PC-3 (cell line): ENCODE data around the gene SNED1. TPM values are rescaled to one million over a fixed set of nuclear protein-coding genes. Genes with fewer than 3 reads are reported as not detected.

ENCODE experiments used
- ATAC-seq: fragments of 200-7000 bp; cut with Tn5 transposase; 2 replicates; pipeline ENCODE4 v1.9.1; 2020; ENCODE audit warnings: mild to moderate bottlenecking, moderate library complexity
- BruUV-seq: library from RNA; stranded (reverse); fragments of 400-500 nt; replicated peaks from 2 replicates; lab custom pipeline; 2021; lab: Mats Ljungman, UMichigan
- CTCF ChIA-PET: fragments of 300-600 bp; sonication (Branson Sonifier 250); formaldehyde crosslinking; loops from one replicate; lab custom pipeline; 2022; ENCODE audit warnings: antibody characterized with exemption; lab: Charles Lee
- POLR2A ChIA-PET: fragments of 300-600 bp; sonication (Branson Sonifier 250); formaldehyde crosslinking; loops from one replicate; lab custom pipeline; 2022; ENCODE audit warnings: antibody characterized with exemption; ENCODE audit not compliant: unreplicated experiment; lab: Charles Lee
- DNase-seq: peaks from one replicate; pipeline ENCODE4 v3.0.0-alpha.2; 2015
- H2AFZ ChIP-seq: fragments of 300-600 bp; sonication (generic); 2 replicates; pipeline ENCODE4 v1.6.0; 2016; ENCODE audit warnings: antibody characterized with exemption, low read length
- H3F3A ChIP-seq: fragments of 300-600 bp; sonication (generic); one replicate; pipeline ENCODE4 v1.6.0; 2017; ENCODE audit warnings: antibody characterized with exemption, low read length, control low read depth, mild to moderate bottlenecking; ENCODE audit not compliant: unreplicated experiment
- H3K27ac ChIP-seq: fragments of 300-600 bp; sonication (generic); 2 replicates; pipeline ENCODE4 v1.5.1; 2016; ENCODE audit warnings: mild to moderate bottlenecking, low read length
- H3K27me3 ChIP-seq: fragments of 300-600 bp; sonication (generic); 2 replicates; pipeline ENCODE4 v1.6.1; 2016; ENCODE audit warnings: low read length, mixed read lengths
- H3K36me3 ChIP-seq: fragments of 300-600 bp; sonication (generic); 2 replicates; pipeline ENCODE4 v1.6.1; 2016; ENCODE audit warnings: low read depth, mixed run types, low read length, mixed read lengths
- H3K4me1 ChIP-seq: fragments of 300-600 bp; sonication (generic); 2 replicates; pipeline ENCODE4 v1.5.1; 2016; ENCODE audit warnings: low read length; ENCODE audit not compliant: insufficient read depth
- H3K4me2 ChIP-seq: fragments of 300-600 bp; sonication (generic); 2 replicates; pipeline ENCODE4 v1.6.0; 2016; ENCODE audit warnings: low read length
- H3K4me3 ChIP-seq: fragments of 300-600 bp; sonication (generic); 2 replicates; pipeline ENCODE4 v1.5.1; 2016; ENCODE audit warnings: mild to moderate bottlenecking, low read length, mixed read lengths
- H3K79me2 ChIP-seq: fragments of 300-600 bp; sonication (generic); 2 replicates; pipeline ENCODE4 v1.6.1; 2017; ENCODE audit warnings: low read length, mixed read lengths
- H3K9ac ChIP-seq: fragments of 300-600 bp; sonication (generic); 2 replicates; pipeline ENCODE4 v1.6.0; 2016; ENCODE audit warnings: mild to moderate bottlenecking, low read length
- H3K9me2 ChIP-seq: fragments of 300-600 bp; sonication (generic); replicated peaks from 2 replicates; pipeline ENCODE4 v1.6.1; 2016; ENCODE audit warnings: mixed run types, low read length, mixed read lengths
- H3K9me3 ChIP-seq: fragments of 300-600 bp; sonication (generic); 2 replicates; pipeline ENCODE4 v1.6.1; 2016; ENCODE audit warnings: low read length, mixed read lengths
- H4K20me1 ChIP-seq: fragments of 300-600 bp; sonication (generic); 2 replicates; pipeline ENCODE4 v1.6.1; 2016; ENCODE audit warnings: low read length, mixed read lengths
- CTCF ChIP-seq: fragments of 300-600 bp; sonication (generic); conservative IDR thresholded peaks from 2 replicates; pipeline ENCODE4 v1.5.1; 2017; ENCODE audit warnings: antibody characterized with exemption, low read depth, mild to moderate bottlenecking, low read length
- EZH2 ChIP-seq: fragments of 300-600 bp; sonication (generic); IDR thresholded peaks from one replicate; pipeline ENCODE4 v1.6.1; 2017; ENCODE audit warnings: antibody characterized with exemption, mild to moderate bottlenecking, low read length; ENCODE audit not compliant: unreplicated experiment
- EZH2phosphoT487 ChIP-seq: fragments of 300-600 bp; sonication (generic); IDR thresholded peaks from 2 replicates; pipeline ENCODE4 v1.6.1; 2018; ENCODE audit warnings: mild to moderate bottlenecking, antibody characterized with exemption, low read length, borderline replicate concordance
- intact Hi-C: fragments of 100-400 bp; cut with micrococcal nuclease; formaldehyde crosslinking; loops from 2 replicates; pipeline ENCODE4 v1.9.0; 2023
- total RNA-seq: library from RNA; depleted of rRNA; stranded (reverse); fragments of >200 nt; gene quantifications from 2 replicates; pipeline ENCODE4 v1.2.3, GENCODE V29; 2014

SNED1 gene
- total RNA-seq, 1 experiment from 2014 or later = 0.66 TPM

GRCh38 chr2:241003830-241004564, 5.6 kb downstream of the SNED1 start:
- Histone ChIP-seq H3K9ac (no peak overlapping the region), H3K9me2 (no peaks in the 10 kb centered on the region), H3K4me3 (no peak overlapping the region), H3K36me3 (no peaks in the 10 kb centered on the region; the same call in 1 of the 2 replicates), H3K4me2 (no peak overlapping the region), H4K20me1 (no peaks in the 10 kb centered on the region), H3K79me2 (no peaks in the 10 kb centered on the region), H2AFZ (no peak overlapping the region), H3K4me1 (no peaks in the 10 kb centered on the region), H3K9me3 (peaks cover 15% of the 10 kb centered on the region), H3K27me3 (no peaks in the 10 kb centered on the region), H3F3A (no peaks in the 10 kb centered on the region), H3K27ac (no peak overlapping the region)
- DNase-seq (no peak), ATAC-seq (no peak)
- no peak for TF ChIP-seq EZH2
- no peak for TF ChIP-seq EZH2phosphoT487
- no peak for TF ChIP-seq CTCF
- BruUV-seq = no TSS peak
- CTCF ChIA-PET = no interaction called here
- POLR2A ChIA-PET = no interaction called here
- intact Hi-C loops = no loop called here

GRCh38 chr2:241005569-241005968, 7.2 kb downstream of the SNED1 start:
- no peak overlapping the region for H3K9ac ChIP-seq
- TF ChIP-seq EZH2 (no peak), EZH2phosphoT487 (no peak), CTCF (no peak)
- CTCF ChIA-PET = no interaction called here
- BruUV-seq = no TSS peak
- H3K4me3 ChIP-seq = no peak overlapping the region
- no peaks in the 10 kb centered on the region for H3K9me2 ChIP-seq
- POLR2A ChIA-PET = no interaction called here
- H2AFZ ChIP-seq = no peak overlapping the region
- no peaks in the 10 kb centered on the region for H3K79me2 ChIP-seq
- DNase-seq (no peak), ATAC-seq (no peak)
- intact Hi-C loops = no loop called here
- no peaks in the 10 kb centered on the region for H3F3A ChIP-seq
- no peak overlapping the region for H3K27ac ChIP-seq
- no peaks in the 10 kb centered on the region; the same call in 1 of the 2 replicates for H3K36me3 ChIP-seq
- no peaks in the 10 kb centered on the region for H4K20me1 ChIP-seq
- peaks cover 15% of the 10 kb centered on the region for H3K9me3 ChIP-seq
- H3K4me1 ChIP-seq = peaks cover 9% of the 10 kb centered on the region
- no peaks in the 10 kb centered on the region for H3K27me3 ChIP-seq
- no peak overlapping the region for H3K4me2 ChIP-seq

- POLR2A ChIA-PET = no interaction called here
- H3K4me3 ChIP-seq = no peak overlapping the region
- no peaks in the 10 kb centered on the region for H3K27me3 ChIP-seq
- H3K9me2 ChIP-seq = no peaks in the 10 kb centered on the region
- H3K9ac ChIP-seq = no peak overlapping the region
- intact Hi-C loops = no loop called here
- no peak for ATAC-seq
- no peak overlapping the region for H3K27ac ChIP-seq
- TF ChIP-seq EZH2phosphoT487 = no peak
- no peak for TF ChIP-seq CTCF
- no peak for TF ChIP-seq EZH2
- H3F3A ChIP-seq = no peaks in the 10 kb centered on the region
- no TSS peak for BruUV-seq
- DNase-seq = no peak
- H3K4me2 ChIP-seq = no peak overlapping the region
- H2AFZ ChIP-seq = no peak overlapping the region
- H3K36me3 ChIP-seq = no peaks in the 10 kb centered on the region; the same call in 1 of the 2 replicates
- no peaks in the 10 kb centered on the region for H3K79me2 ChIP-seq
- H3K4me1 ChIP-seq = peaks cover 9% of the 10 kb centered on the region
- H3K9me3 ChIP-seq = peaks cover 15% of the 10 kb centered on the region
- no peaks in the 10 kb centered on the region for H4K20me1 ChIP-seq
- CTCF ChIA-PET = no interaction called here
Measured at GRCh38 chr2:241006412-241006811, 8.0 kb downstream of the SNED1 start.
